ENCODE results near the gene GPR156.
A peak's percentile ranks its signal among the peaks of the same experiment; 100 is the strongest.
"Not testable (repeated sequence)": the region's sequence is repeated elsewhere in the genome, so short reads cannot be mapped to it uniquely, and the experiment has no call there.

The GPR156 gene

GRCh38 chr3:120276767-120277166 is 8.3 kb downstream of the GPR156 start:
- no peak for DNase-seq
- intact Hi-C loops (cut with DNase I) = no loop called here

- intact Hi-C loops (cut with DNase I) = no loop called here
- DNase-seq = no peak
Measured at GRCh38 chr3:120275618-120276017, 9.4 kb downstream of the GPR156 start.

GRCh38 chr3:120274739-120275167 is 10.3 kb downstream of the GPR156 start:
- intact Hi-C loops (cut with DNase I) = no loop called here
- peak in 1 of 10 donors; percentile 33 for DNase-seq

GRCh38 chr3:120272286-120272685 is 12.7 kb downstream of the GPR156 start:
- intact Hi-C loops (cut with DNase I) = no loop called here
- no peak for DNase-seq

- DNase-seq = no peak
- intact Hi-C loops (cut with DNase I) = no loop called here
Measured at GRCh38 chr3:120265989-120266388, 19.0 kb downstream of the GPR156 start.

GRCh38 chr3:120264963-120265362 is 20.1 kb downstream of the GPR156 start:
- intact Hi-C loops (cut with DNase I) = no loop called here

GRCh38 chr3:120263792-120264191 is 21.2 kb downstream of the GPR156 start:
- intact Hi-C loops (cut with DNase I) = no loop called here
- no peak for DNase-seq

More at GRCh38 chr3:120264963-120265362, 20.1 kb downstream of the GPR156 start:
- no peak for DNase-seq

GRCh38 chr3:120258009-120258408 is 27.0 kb downstream of the GPR156 start:
- no peak for DNase-seq
- intact Hi-C loops (cut with DNase I) = no loop called here

- intact Hi-C loops (cut with DNase I) = loop anchor here (10.0 kb wide), 1 partner anchor 99 kb away; the partner anchor contains the start of gene LRRC58
- DNase-seq = no peak
Measured at GRCh38 chr3:120245386-120245785, 39.6 kb downstream of the GPR156 start.

GRCh38 chr3:120244834-120245225 is 40.2 kb downstream of the GPR156 start:
- no peak for DNase-seq
- intact Hi-C loops (cut with DNase I) = loop anchor here (1.0 to 10.0 kb wide), 3 partner anchors 100 to 313 kb away; partner anchors contain the start of gene LRRC58

- DNase-seq = no peak
- intact Hi-C loops (cut with DNase I) = loop anchor here (10.0 kb wide), 1 partner anchor 105 kb away; the partner anchor contains the start of gene LRRC58
Measured at GRCh38 chr3:120239644-120240043, 45.4 kb downstream of the GPR156 start.

- intact Hi-C loops (cut with DNase I) = no loop called here
- DNase-seq = no peak
Measured at GRCh38 chr3:120227710-120228347, 57.2 kb downstream of the GPR156 start.

- intact Hi-C loops (cut with DNase I) = no loop called here
- DNase-seq = no peak
Measured at GRCh38 chr3:120224237-120224636, 60.8 kb downstream of the GPR156 start.

- intact Hi-C loops (cut with DNase I) = no loop called here
- no peak for DNase-seq
Measured at GRCh38 chr3:120218981-120219380, 66.0 kb downstream of the GPR156 start.

- intact Hi-C loops (cut with DNase I); DNase-seq: not testable (repeated sequence)
Measured at GRCh38 chr3:120216633-120217032, 68.4 kb downstream of the GPR156 start.

GRCh38 chr3:120214176-120214575 is 70.8 kb downstream of the GPR156 start:
- intact Hi-C loops (cut with DNase I) = no loop called here
- DNase-seq = no peak

GRCh38 chr3:120212505-120212904 is 72.5 kb downstream of the GPR156 start:
- no peak for DNase-seq
- intact Hi-C loops (cut with DNase I) = no loop called here

- no peak for DNase-seq
- intact Hi-C loops (cut with DNase I) = no loop called here
Measured at GRCh38 chr3:120209425-120209824, 75.6 kb downstream of the GPR156 start.

- peak in 1 of 10 donors; percentile 20 for DNase-seq
- intact Hi-C loops (cut with DNase I) = no loop called here
Measured at GRCh38 chr3:120204338-120204737, 80.7 kb downstream of the GPR156 start.

- intact Hi-C loops (cut with DNase I) = no loop called here
- peak in 1 of 10 donors; percentile 22 for DNase-seq
Measured at GRCh38 chr3:120203621-120204020, 81.4 kb downstream of the GPR156 start.

GRCh38 chr3:120203016-120203415 is 82.0 kb downstream of the GPR156 start:
- DNase-seq = no peak
- intact Hi-C loops (cut with DNase I) = no loop called here

- DNase-seq = no peak
- intact Hi-C loops (cut with DNase I) = no loop called here
Measured at GRCh38 chr3:120202363-120202762, 82.7 kb downstream of the GPR156 start.
